K562 (cell line): ENCODE data around the gene HDHD5. TPM values are rescaled to one million over a fixed set of nuclear protein-coding genes. Genes with fewer than 3 reads are reported as not detected.

ENCODE experiments used
- E2F6 ChIP-seq, 2 experiments: IDR thresholded peaks; 2 replicates each; pipeline ENCODE4 v1.6.1; 2011; ENCODE audit warnings: borderline replicate concordance in 1 of 2, control low read depth in 1 of 2, low read depth in 1 of 2, low read length in 1 of 2, mild to moderate bottlenecking in 1 of 2, mixed read lengths in 1 of 2, moderate library complexity in 1 of 2; ENCODE audit not compliant: insufficient read depth in 1 of 2, insufficient read length in 1 of 2, poor library complexity in 1 of 2, severe bottlenecking in 1 of 2; ENCODE audit errors: extremely low read depth in 1 of 2
- EHMT2 ChIP-seq: fragments of 450-650 bp; IDR thresholded peaks from 2 replicates; pipeline ENCODE4 v1.6.1; 2018; ENCODE audit warnings: antibody characterized with exemption
- GTF2F1 ChIP-seq: IDR thresholded peaks from 2 replicates; pipeline ENCODE4 v1.6.1; 2011; ENCODE audit warnings: low read depth, low read length, improper control_type of control experiment
- RAD21 ChIP-seq, 2 experiments: fragments of 250-450 bp in 1 of 2; fragments of 450-650 bp in 1 of 2; sonication (Bioruptor Pico) in 1 of 2; formaldehyde crosslinking in 1 of 2; IDR thresholded peaks in 1 of 2; conservative IDR thresholded peaks in 1 of 2; 2 replicates each; pipeline versions ENCODE4 v1.4.0 to v1.8.0; 2020 to 2022; ENCODE audit warnings: mild to moderate bottlenecking in 2 of 2, moderate library complexity in 1 of 2
- REST ChIP-seq, 2 experiments: fragments of 450-650 bp; formaldehyde crosslinking in 1 of 2; IDR thresholded peaks; 2 replicates each; pipeline versions ENCODE4 v1.4.0 to v1.6.1; 2014 to 2020; ENCODE audit warnings: mild to moderate bottlenecking in 2 of 2, borderline replicate concordance in 1 of 2, low read depth in 1 of 2
- SMC3 ChIP-seq: conservative IDR thresholded peaks from 2 replicates; pipeline ENCODE4 v1.6.1; 2011; ENCODE audit warnings: low read depth, low read length, improper control_type of control experiment; ENCODE audit not compliant: insufficient read depth
- UBTF ChIP-seq, 2 experiments: IDR thresholded peaks; 2 replicates each; pipeline ENCODE4 v1.6.1; 2012; ENCODE audit warnings: improper control_type of control experiment in 2 of 2, low read depth in 2 of 2, low read length in 2 of 2, borderline replicate concordance in 1 of 2
- ZNF146 ChIP-seq: IDR thresholded peaks from one replicate; pipeline ENCODE4 v1.6.1; 2018; ENCODE audit warnings: missing compliant biosample characterization; ENCODE audit not compliant: unreplicated experiment
- ZNF282 ChIP-seq: sonication (generic); formaldehyde crosslinking; IDR thresholded peaks from 2 replicates; pipeline ENCODE4 v1.8.1; 2023; ENCODE audit warnings: missing genetic modification reagents
- polyA plus RNA-seq, 8 experiments: library from polyadenylated mRNA; depleted of rRNA in 4 of 8; stranded (reverse) in 5 of 8; unstranded in 3 of 8; fragments of >200 nt; fragmentation: Nextera tagmentation in 2 of 8; fragmentation: Illumina TruSeq in 1 of 8; extraction: Ambion mirVana in 2 of 8; extraction: Trizol in 1 of 8; gene quantifications; 2 replicates each; pipeline versions ENCODE4 v1.2.1 to v1.2.3, GENCODE V29; 2011 to 2014; ENCODE audit warnings: inconsistent platforms in 1 of 8, missing spikeins in 1 of 8
- total RNA-seq, 7 experiments: library from RNA; depleted of rRNA in 6 of 7; stranded (reverse); fragments of >200 nt in 6 of 7; fragmentation: Illumina TruSeq in 2 of 7; extraction: Trizol in 2 of 7; gene quantifications; 2 replicates each; pipeline versions ENCODE4 v1.2.1 to v1.2.3, GENCODE V29; 2011 to 2021; ENCODE audit warnings: low replicate concordance in 1 of 7

HDHD5 gene
- total and polyA plus RNA-seq, 9 of the 15 experiments (the other 6 are each of a cell fraction or from before 2014, with no cell fraction given), result 1.6 to 36.6 (median 24.2) TPM

- peak in 1 of 2 experiments; percentile 25 for TF ChIP-seq E2F6 (IDR thresholded peaks at IDR 0.05; ENCODE audit: borderline replicate concordance in 1 of 2, extremely low read depth in 1 of 2, insufficient read depth in 1 of 2, insufficient read length in 1 of 2, low read depth in 1 of 2, low read length in 1 of 2, poor library complexity in 1 of 2, severe bottlenecking in 1 of 2)
- peak; percentile 58 for TF ChIP-seq REST (IDR thresholded peaks at IDR 0.05; ENCODE audit: borderline replicate concordance)
- TF ChIP-seq REST (CRISPR knock-in tag; IDR thresholded peaks at IDR 0.05; ENCODE audit: low read depth), result no peak
- TF ChIP-seq RAD21 (CRISPR knock-in tag; conservative IDR thresholded peaks at IDR 0.05 in 1 of 2, IDR thresholded peaks at IDR 0.05 in 1 of 2), result peak in 1 of 2 experiments; percentile 68; a peak in 2 of 4 replicates
- TF ChIP-seq ZNF146 (CRISPR knock-in tag), result no peak
- TF ChIP-seq ZNF282 (CRISPR knock-in tag), result no peak
- 0 out of 4 replicates have a peak, but pooled peaks of 1 of the 2 experiments have one; percentile 18 for TF ChIP-seq UBTF (IDR thresholded peaks at IDR 0.05; ENCODE audit: borderline replicate concordance in 1 of 2, low read depth in 2 of 2, low read length in 2 of 2)
- no peak for TF ChIP-seq GTF2F1
- TF ChIP-seq EHMT2, result 0 out of 2 replicates have a peak, but pooled peaks have one; percentile 17
- TF ChIP-seq SMC3, result 0 out of 2 replicates have a peak, but pooled peaks have one; percentile 44
Measured at GRCh38 chr22:17119481-17120202, 39.4 kb downstream of the HDHD5 start (continued).
